Neuron (in vitro differentiated cells): ENCODE results near the gene LRP10.
A peak's percentile ranks its signal among the peaks of the same experiment; 100 is the strongest.

Experiments used
- H2AFZ ChIP-seq: one replicate; pipeline ENCODE4 v1.6.1; 2013; ENCODE audit warnings: low read depth, mild to moderate bottlenecking, inconsistent platforms, low read length, moderate library complexity
- H3K27me3 ChIP-seq: one replicate; pipeline ENCODE4 v1.6.1; 2013; ENCODE audit warnings: low read length; ENCODE audit not compliant: insufficient read depth
- H3K36me3 ChIP-seq: one replicate; pipeline ENCODE4 v1.6.1; 2013; ENCODE audit warnings: low read length; ENCODE audit not compliant: insufficient read depth
- H3K4me1 ChIP-seq: one replicate; pipeline ENCODE4 v1.6.1; 2013; ENCODE audit warnings: low read length; ENCODE audit not compliant: insufficient read depth
- H3K4me3 ChIP-seq: 2 replicates; pipeline ENCODE4 v1.5.1; 2013; ENCODE audit warnings: mild to moderate bottlenecking, low read length, moderate library complexity
- H3K9me3 ChIP-seq: one replicate; pipeline ENCODE4 v1.6.1; 2013; ENCODE audit warnings: low read length

LRP10 gene

GRCh38 chr14:22864979-22865378 lies 6.6 kb upstream of the LRP10 start:
- H3K36me3 ChIP-seq, result no peaks in the 10 kb centered on the region
- H3K27me3 ChIP-seq, result no peaks in the 10 kb centered on the region
- no peak overlapping the region for H3K4me3 ChIP-seq
- H3K4me1 ChIP-seq, result no peaks in the 10 kb centered on the region
- peaks cover 3% of the 10 kb centered on the region for H3K9me3 ChIP-seq
- no peak overlapping the region for H2AFZ ChIP-seq

DNA sequence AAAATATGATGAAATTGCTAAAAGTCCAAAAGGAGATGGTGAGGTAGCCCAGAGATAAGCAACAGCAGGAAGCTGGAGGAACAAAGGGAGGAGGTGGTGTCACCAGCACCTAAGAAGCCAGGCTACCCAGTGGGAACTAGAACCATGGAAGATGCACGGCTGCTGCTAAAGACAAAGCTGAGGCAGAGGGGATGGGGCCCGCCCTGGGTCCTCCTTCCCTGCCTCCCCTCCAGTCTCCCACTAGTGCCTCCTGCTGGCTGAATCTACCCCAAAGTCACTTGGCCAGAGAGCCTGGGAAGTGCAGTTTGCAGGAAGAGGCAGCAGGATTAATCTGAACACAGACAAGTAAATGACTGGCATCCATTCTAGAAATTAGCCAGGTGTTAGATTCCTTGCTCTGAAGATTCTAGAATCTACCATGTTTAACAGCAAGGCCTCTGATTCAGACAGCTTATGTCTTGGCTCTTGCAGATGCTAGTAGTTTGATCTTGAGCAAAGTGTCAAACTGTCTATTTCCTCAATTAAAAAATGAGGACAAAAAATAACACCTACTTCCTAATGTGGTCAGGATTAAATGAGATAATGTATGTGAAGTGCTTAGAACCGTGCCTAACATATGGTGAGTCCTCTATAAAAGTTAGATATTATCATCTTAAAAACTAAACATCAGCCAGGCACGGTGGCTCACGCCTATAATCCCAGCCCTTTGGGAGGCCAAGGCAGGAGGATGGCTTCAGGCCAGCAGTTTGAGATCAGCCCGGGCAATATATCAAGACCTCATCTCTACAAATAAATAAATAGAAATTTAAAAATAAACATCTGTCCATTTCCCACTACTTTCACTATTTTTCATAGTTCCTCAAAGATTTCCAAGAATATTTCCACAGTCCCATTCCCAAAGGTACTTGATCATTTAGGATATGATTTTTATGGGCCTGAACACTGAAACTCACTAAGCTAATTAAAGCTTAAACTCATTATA lies 5.8 kb upstream of the LRP10 start:
- H3K4me1 ChIP-seq, result peaks cover 3% of the 10 kb centered on the region
- no peak overlapping the region for H3K4me3 ChIP-seq
- H3K36me3 ChIP-seq, result no peaks in the 10 kb centered on the region
- no peak overlapping the region for H2AFZ ChIP-seq
- H3K27me3 ChIP-seq, result no peaks in the 10 kb centered on the region
- peaks cover 3% of the 10 kb centered on the region for H3K9me3 ChIP-seq

DNA sequence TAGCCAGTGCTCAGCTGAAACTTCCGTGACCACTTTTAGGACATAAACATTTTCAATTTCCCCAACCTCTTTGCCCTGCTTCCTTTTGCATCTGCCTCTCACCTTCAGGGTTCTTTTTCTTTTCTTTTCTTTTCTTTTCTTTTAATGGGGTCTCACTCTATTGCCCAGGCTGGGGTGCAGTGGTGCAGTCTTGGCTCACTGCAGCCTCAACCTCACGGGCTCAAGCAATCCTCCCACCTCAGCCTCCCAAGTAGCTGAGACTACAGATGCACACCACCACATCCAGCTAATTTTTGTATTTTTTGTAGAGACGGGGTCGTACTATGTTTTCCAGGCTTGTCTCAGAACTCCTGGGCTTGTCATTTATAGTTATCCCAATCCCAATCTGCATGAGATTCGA lies 4.7 kb upstream of the LRP10 start:
- H3K4me3 ChIP-seq, result no peak overlapping the region
- H3K9me3 ChIP-seq, result peaks cover under 1% of the 10 kb centered on the region
- H2AFZ ChIP-seq, result no peak overlapping the region
- H3K4me1 ChIP-seq, result peaks cover 7% of the 10 kb centered on the region
- H3K36me3 ChIP-seq, result no peaks in the 10 kb centered on the region
- no peaks in the 10 kb centered on the region for H3K27me3 ChIP-seq

DNA sequence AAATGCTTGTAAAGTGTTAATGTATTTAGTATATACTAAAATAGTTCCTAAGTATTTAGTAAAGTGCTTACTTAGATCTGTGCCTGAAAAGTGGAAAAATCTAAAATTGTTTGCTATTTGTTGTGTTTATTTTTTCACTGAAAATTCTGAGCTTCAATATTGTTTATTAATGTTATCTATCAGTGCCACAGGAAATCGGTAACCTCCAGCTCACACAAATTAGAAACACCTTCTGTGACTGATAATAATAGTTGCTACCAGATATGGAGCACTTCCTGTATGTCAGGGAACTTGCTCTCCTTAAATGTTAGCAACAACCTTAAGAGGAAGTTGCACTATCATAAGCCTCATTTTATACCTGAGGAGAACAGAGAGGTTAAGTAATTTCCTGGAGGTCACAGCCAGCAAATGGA lies 723 bp upstream of the LRP10 start:
- H3K4me3 ChIP-seq, result peak overlapping the region; percentile 55
- H3K9me3 ChIP-seq, result no peaks in the 10 kb centered on the region
- peaks cover 11% of the 10 kb centered on the region for H3K4me1 ChIP-seq
- peaks cover 10% of the 10 kb centered on the region for H3K36me3 ChIP-seq
- peak overlapping the region; percentile 44 for H2AFZ ChIP-seq
- no peaks in the 10 kb centered on the region for H3K27me3 ChIP-seq

GRCh38 chr14:22872033-22872832 lies 693 bp downstream of the LRP10 start:
- no peaks in the 10 kb centered on the region for H3K9me3 ChIP-seq
- peaks cover 11% of the 10 kb centered on the region for H3K4me1 ChIP-seq
- peak overlapping the region; percentile 55 for H3K4me3 ChIP-seq
- peak overlapping the region; percentile 44 for H2AFZ ChIP-seq
- H3K27me3 ChIP-seq, result no peaks in the 10 kb centered on the region
- peaks cover 20% of the 10 kb centered on the region for H3K36me3 ChIP-seq

GRCh38 chr14:22872833-22873520 lies 1.4 kb downstream of the LRP10 start:
- no peaks in the 10 kb centered on the region for H3K9me3 ChIP-seq
- H3K27me3 ChIP-seq, result no peaks in the 10 kb centered on the region
- H2AFZ ChIP-seq, result no peak overlapping the region
- H3K36me3 ChIP-seq, result peaks cover 20% of the 10 kb centered on the region
- peaks cover 11% of the 10 kb centered on the region for H3K4me1 ChIP-seq
- peak overlapping the region; percentile 55 for H3K4me3 ChIP-seq

DNA sequence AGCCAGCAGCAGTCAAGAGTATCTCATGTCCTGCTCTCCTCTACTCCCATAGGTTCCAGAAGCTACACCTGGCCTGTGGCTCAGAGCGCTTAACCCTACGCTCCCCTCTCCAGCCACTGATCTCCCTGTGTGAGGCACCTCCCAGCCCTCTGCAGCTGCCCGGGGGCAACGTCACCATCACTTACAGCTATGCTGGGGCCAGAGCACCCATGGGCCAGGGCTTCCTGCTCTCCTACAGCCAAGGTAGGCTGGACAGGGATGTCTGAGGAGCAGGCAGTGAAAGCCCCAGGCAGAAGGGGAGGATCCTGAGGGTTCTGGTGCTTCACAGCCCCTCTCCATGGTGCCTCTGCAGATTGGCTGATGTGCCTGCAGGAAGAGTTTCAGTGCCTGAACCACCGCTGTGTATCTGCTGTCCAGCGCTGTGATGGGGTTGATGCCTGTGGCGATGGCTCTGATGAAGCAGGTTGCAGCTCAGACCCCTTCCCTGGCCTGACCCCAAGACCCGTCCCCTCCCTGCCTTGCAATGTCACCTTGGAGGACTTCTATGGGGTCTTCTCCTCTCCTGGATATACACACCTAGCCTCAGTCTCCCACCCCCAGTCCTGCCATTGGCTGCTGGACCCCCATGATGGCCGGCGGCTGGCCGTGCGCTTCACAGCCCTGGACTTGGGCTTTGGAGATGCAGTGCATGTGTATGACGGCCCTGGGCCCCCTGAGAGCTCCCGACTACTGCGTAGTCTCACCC lies 3.6 kb downstream of the LRP10 start:
- no peak overlapping the region for H2AFZ ChIP-seq
- H3K27me3 ChIP-seq, result no peaks in the 10 kb centered on the region
- H3K4me3 ChIP-seq, result no peak overlapping the region
- no peaks in the 10 kb centered on the region for H3K9me3 ChIP-seq
- peaks cover 11% of the 10 kb centered on the region for H3K4me1 ChIP-seq
- H3K36me3 ChIP-seq, result peaks cover 20% of the 10 kb centered on the region

- H3K27me3 ChIP-seq, result no peaks in the 10 kb centered on the region
- H3K36me3 ChIP-seq, result peaks cover 20% of the 10 kb centered on the region
- peaks cover 6% of the 10 kb centered on the region for H3K4me1 ChIP-seq
- no peak overlapping the region for H3K4me3 ChIP-seq
- H2AFZ ChIP-seq, result no peak overlapping the region
- H3K9me3 ChIP-seq, result no peaks in the 10 kb centered on the region
These were observed 4.3 kb downstream of the LRP10 start for GRCh38 chr14:22875748-22876319.

DNA sequence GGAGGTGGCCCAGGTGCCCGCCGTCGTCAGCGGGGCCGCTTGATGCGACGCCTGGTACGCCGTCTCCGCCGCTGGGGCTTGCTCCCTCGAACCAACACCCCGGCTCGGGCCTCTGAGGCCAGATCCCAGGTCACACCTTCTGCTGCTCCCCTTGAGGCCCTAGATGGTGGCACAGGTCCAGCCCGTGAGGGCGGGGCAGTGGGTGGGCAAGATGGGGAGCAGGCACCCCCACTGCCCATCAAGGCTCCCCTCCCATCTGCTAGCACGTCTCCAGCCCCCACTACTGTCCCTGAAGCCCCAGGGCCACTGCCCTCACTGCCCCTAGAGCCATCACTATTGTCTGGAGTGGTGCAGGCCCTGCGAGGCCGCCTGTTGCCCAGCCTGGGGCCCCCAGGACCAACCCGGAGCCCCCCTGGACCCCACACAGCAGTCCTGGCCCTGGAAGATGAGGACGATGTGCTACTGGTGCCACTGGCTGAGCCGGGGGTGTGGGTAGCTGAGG lies 5.5 kb downstream of the LRP10 start:
- Histone ChIP-seq H3K27me3 (no peaks in the 10 kb centered on the region), H3K4me3 (no peak overlapping the region), H3K9me3 (no peaks in the 10 kb centered on the region), H3K36me3 (peaks cover 20% of the 10 kb centered on the region), H3K4me1 (peaks cover 13% of the 10 kb centered on the region), H2AFZ (no peak overlapping the region)

- peaks cover 20% of the 10 kb centered on the region for H3K36me3 ChIP-seq
- no peaks in the 10 kb centered on the region for H3K27me3 ChIP-seq
- no peak overlapping the region for H2AFZ ChIP-seq
- H3K4me1 ChIP-seq, result peaks cover 23% of the 10 kb centered on the region
- H3K4me3 ChIP-seq, result no peak overlapping the region
- no peaks in the 10 kb centered on the region for H3K9me3 ChIP-seq
These were observed 7.0 kb downstream of the LRP10 start for GRCh38 chr14:22878271-22879246.

DNA sequence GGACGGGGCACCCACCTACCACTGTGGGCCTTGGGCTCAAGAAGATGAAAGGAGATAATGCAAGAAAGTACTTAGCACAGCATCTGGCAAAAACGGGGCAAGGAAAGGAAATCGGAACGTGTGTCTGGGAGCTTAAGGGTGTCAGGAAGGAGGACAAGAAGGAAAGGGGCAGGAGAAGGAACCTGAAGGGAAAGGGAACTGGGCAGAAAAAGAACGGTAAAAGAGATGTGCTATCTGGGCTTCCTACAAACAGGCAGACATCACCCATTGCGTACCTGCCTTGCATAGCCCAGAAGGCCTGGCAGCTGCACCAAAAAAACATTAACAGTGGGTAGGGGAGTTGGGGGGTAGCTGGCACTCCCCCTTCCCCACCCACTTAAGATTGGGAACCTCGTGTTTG lies 10.5 kb downstream of the LRP10 start:
- no peaks in the 10 kb centered on the region for H3K27me3 ChIP-seq
- no peaks in the 10 kb centered on the region for H3K36me3 ChIP-seq
- H3K9me3 ChIP-seq, result no peaks in the 10 kb centered on the region
- no peak overlapping the region for H3K4me3 ChIP-seq
- peaks cover 50% of the 10 kb centered on the region for H3K4me1 ChIP-seq
- H2AFZ ChIP-seq, result no peak overlapping the region
